Embryonic facial prominence (tissue), 1 donor: ENCODE data around the gene ITGB7.

Experiments
- DNase-seq: peaks from one replicate; pipeline ENCODE4 v3.0.0-alpha.2; 2016; ENCODE audit errors: extremely low spot score

ITGB7 gene

GRCh38 chr12:53230108-53230845, 23.2 kb upstream of the ITGB7 start:
- DNase-seq = no peak

DNA sequence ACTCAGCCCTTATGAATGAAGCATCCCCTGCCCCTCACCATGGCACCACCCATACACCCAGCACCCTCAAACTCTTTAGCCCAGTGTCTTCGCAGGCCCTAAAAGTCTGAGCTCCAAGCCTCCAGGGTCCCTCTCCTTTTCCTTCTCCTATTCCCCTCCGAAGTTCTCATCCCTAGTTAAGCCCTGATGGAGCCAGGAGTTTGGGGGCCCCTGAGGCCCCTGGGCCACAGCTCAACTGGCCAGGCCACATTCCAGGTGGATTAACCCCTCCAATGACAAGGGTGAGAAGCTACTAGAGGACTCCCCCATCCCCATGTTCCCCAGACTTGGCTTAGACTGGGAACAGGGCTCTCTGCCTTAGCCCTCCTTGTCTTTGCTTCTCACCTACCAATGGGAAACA, 22.4 kb upstream of the ITGB7 start:
- no peak for DNase-seq

DNA sequence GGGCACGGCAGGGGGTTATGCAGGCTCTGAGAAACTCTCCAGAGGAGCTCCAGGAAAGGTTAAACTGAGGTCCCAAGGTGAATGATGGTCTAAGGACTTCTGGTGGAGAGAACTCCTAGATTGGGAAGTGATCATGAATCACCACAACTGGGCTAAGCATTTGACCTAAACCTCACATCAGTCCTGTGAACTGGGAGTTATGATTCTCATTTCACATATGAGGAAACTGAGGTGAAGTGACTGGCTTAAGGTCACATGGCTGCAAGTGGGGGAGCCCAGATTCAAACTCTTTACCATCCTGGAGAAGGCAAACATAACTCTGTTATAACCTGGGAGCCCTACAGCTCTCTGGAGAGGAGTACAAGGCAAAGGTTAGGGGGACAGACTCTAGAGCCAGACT, 20.8 kb upstream of the ITGB7 start:
- no peak for DNase-seq

DNA sequence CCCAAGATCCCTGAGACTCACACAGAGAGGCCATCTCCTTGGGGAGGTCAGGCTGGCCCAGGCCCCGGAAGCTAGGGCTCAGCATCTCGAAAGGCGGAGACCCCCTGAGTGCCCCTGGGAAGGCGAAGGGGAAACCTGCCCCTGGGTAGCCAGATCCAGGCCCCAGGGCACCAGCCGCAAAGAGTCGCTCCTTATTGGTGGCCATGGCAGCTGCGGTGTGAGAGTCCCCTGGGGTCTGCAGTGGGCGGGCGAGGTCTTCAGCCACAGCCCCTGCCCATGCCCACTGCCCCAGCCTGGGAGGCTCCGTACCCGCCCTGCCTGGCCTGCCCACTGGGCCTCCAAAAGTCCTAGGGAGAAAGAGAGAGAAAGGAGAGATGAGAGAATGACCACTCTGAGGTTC, 20.3 kb upstream of the ITGB7 start:
- DNase-seq = no peak

DNA sequence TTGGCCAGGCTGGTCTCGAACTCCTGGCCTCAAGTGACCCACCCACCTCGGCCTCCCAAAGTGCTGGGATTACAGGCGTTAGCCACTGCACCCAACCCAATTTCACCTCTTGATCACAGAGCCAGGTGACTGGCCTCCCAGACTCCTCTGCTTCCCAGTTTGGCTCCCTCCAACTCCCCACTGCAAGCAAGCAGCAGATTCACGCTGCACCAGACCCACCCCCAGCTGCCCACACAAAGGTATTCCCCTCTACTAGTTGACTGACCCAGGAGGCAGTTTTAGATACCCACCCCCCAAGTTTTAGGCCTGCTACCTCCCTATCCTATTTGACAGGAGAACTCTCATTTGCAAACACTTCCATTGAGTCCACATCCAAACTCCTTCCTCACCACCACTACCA, 19.8 kb upstream of the ITGB7 start:
- DNase-seq = no peak

DNA sequence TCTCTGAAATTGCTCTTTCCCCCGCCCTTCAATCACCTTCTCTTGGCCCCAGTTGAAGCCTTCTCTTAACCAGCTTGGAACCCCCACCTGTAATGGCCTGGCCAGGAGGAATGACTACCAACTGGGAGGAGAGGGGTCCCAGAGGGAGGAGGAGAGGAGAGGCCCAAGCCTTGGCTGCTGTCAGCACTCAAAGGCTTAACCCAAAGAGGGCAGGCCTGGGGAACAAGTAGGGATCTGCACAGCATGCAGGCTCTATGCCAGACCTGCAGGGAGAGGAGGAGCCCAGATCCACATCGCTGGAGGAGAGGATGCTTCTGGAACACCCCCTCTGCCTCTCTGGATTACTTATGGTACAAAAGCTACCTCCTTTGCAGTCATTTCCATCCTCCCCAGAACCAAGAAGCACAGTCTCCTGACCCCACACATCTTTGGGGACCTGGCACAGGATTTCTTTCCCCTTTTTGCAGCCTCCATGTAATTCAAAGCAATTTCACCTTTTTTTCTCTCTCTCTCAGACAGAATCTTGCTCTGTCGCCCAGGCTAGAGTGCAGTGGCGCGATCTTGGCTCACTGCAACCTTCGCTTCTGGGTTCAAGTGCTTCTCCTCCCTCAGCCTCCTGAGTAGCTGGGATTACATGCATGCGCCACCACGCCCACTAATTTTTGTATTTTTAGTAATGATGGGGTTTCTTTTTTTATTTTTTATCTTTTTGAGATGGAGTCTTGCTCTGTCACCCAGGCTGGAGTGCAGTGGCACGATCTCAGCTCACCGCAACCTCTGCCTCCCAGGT, 18.8 kb upstream of the ITGB7 start:
- DNase-seq = no peak

DNA sequence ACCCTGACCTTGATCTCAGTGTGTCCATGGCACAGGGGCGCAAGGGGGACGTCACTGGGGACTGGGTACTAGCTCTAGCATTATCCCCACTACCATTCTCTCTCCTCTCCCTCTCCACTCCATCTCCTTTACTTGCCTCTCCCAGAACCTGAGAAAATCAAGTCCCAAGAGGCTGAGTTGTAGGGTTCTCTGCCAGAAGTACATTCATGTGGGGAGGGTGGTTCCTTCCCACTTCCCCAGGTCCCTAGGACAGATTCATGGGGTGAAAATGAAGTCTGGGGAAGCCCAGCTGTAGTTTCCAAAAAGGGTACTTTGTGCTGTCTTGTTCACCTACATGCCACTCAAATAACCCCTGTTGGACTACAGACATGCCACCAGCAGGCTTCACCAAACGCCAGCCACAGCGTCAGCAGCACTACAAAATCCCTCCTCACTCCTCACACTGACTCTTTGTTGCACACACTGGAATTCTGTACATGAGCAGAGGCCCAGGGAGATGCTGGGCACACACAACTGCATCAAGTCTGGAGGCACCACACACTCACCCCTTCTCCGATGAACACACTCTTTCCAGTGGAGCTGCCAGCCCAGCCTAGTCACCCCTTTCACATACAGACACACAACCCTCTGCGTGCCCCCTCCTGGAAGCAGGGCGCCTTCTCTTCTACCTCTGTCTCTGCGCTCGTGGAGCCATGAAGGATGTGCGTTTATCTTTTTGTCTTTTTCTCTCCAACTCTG, 18.0 kb upstream of the ITGB7 start:
- DNase-seq = peak; percentile 47

GRCh38 chr12:53224061-53224896, 17.2 kb upstream of the ITGB7 start:
- DNase-seq = no peak

- peak; percentile 75 for DNase-seq
Observed at GRCh38 chr12:53223389-53224060, 16.5 kb upstream of the ITGB7 start.

DNA sequence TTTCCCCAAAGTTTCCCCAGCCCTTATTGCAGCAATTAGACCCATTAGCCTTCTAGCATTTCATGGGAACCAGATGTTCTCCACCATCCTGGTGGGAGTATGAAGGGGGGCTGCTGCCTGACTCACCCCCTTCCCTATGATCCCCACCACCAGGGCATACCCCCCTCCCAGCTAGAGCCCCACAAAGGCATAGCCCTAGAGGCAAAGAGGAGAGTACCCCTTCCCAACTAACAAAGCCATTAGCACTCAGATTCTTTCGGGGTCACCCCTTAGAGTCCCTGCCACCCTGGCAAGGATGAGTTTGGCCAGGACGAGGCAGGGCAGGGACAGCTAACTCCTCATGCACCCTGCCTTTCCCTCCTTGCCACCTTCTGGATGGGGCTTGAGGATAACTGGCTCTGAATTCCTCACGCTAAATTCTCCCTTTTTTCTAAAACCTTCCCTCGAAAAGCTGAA, 15.8 kb upstream of the ITGB7 start:
- DNase-seq = peak; percentile 58

DNA sequence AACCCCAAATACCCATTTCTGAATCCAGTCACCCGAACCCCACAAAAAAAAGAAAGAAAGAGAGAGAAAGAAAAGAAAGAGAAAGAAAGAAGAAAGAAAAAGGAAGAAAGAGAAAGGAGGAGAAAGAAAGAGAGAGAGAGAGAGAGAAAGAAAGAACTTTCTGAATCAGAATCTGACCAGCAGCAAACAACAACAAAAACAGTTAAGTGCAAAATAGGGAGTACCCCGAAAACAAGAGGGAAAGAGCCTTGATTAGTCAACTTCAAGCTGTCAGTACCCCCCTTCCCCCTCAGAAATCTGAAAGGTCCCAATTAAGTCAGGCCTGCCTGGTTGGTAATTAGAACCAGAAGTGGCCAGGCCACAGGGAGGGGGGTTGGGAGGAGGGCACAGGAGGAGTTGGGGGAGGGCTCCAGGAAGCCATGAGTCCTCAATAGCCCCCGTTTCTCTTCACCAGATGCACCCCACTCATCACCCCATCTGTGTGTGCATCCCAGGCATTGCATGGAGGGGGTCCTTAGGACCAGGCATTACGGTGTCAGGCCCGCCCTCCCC, 15.2 kb upstream of the ITGB7 start:
- DNase-seq = no peak

DNA sequence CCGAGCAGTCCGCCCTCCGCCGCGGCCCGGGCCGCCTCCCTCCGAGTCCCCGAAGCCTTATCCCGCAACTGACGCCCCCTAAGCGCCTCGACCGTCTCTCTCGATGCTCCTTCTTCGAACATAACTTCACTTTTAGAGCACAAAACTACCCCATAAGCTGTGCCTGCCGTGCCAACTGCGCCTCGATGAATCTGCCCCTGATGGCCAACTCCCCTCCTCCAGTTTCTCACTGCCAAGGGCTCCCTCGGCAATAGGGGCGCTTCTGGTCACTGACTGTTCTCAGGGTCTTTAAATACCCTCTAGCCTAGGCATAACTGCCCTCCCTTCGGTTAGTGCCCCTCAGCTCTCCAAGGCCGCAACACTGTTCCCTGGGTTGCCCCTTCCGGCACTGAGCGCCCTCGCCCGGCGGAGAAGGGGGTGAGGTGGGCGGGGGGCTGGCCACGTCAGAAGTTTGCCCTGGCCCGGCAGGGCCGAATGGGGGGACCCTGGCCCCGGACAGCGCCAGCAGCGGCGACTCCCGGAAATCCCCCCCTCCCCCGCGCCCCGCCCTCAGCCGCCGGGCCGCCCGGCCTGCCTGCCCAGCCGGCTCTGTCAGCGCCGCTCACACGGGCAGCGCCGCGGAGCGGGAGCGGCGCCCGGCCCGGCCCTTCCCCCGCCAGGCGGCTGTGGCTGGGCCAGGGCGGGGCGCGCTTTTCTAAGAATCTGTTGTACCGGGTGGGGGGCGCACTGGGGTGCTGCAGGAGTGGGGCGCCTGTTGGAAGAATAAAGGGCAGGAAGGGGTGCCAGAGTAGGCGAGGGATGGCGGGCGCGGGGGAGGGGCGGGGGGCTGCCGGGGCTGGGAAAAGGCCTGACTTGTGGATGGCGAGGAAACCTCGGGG, 14.4 kb upstream of the ITGB7 start:
- no peak for DNase-seq

GRCh38 chr12:53220694-53221202, 13.7 kb upstream of the ITGB7 start:
- peak; percentile 88 for DNase-seq

DNA sequence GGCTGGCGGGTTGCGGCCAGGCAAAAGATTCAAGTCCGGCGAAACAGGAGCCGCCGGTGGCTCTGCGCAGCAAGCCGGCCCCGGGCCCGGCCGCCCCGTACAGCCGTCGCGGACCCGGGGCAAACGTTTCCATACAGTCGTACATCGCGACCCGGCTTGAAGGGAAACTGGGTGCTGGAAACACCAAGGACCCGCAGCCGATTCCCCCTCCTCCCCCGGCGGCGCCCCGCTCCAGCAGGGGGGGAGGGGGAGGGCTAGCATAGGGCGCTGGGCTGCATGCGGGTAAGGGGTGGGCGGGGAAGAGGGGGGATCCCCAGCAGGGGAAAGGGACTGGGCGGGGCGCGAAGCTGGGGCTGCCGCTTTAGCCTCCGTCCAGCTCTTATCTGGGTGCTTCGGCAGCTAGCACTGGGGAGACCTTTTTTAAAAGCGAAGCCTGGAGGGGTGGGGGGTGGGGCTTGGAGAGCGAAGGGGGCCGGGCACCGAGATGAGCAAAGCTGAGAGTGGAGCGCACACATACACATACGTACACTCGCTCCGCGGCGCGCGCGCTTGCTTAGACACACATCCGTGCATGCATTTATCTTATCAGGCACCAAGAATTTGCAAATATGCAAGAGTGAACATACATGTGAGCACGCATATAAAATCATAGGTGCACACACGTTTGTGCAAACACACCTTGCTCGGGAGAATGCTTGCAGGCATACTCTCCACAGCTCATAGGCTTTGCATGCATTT, 13.1 kb upstream of the ITGB7 start:
- DNase-seq = peak; percentile 67

DNA sequence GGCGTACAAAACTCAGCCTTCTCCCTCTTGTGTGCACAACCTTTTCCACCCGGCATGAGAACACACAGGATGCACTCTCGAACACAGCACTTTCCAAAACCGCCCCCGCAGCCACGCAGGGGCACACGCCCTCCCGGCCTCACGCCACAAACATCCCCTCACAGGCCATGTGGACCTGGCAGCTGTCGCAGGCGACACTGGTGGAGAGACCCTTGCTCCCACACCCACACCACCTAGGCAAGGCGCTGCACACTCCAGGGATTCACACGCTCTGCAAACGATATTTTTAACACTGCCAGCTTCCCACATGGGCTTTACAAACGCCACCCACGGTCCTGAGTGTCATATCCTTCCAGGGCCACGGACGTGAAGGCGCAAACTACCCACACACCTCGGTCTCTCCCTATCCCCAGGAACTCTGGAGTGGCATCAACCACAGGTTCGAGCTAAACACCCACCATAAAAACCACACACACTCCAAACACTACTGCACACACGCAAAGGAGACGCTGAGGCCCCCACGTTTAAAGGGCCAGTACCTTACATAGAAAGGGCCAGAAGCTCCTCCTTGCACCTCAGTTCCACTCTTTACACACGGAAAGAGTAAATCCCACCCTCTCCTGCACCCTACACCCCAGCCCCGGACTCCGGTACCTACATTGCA, 12.4 kb upstream of the ITGB7 start:
- DNase-seq = no peak

DNA sequence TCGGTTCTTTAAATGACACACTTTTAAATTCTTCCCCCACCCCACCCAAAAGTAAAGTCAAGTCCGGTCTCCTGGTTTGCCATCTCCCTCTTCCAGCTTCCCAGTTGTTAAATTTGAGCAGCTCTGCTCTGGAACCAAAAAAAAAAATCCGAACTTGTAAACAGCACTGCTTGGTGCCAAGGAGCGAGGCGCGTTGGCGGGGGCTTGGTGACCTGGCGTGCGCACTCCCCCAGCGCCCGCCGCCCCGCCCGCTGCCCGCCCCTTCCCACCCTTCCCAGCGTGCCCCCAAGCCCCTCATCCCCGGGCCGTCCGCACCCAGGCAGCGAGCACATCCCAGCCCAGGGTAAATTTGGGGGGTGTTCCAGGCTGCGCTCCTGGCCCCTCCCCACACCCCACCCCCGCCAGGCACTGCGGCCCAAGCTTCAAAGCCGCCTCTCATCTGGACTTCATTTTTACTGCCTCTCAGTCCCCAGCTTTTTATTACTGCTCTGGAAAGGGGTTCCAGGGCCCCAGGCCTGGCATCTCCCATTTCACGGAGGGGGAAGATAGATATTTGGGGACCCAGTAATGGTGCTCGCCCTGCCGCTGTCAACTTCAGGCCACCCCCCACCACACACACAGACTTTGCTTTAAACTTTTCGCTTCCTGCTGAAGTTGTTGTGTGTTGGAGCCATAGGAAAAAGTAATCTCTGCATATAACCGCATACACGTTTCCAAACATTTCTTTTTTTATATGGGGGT, 11.7 kb upstream of the ITGB7 start:
- DNase-seq = no peak

GRCh38 chr12:53217931-53218307, 10.9 kb upstream of the ITGB7 start:
- DNase-seq = no peak
